GM18870 (cell line): Measurements from ENCODE around the gene CCDC88B.

Experiments
- ATAC-seq: cut with Tn5 transposase; IDR thresholded peaks from one replicate; pipeline ENCODE4 v1.9.1; 2021; ENCODE audit warnings: moderate library complexity; ENCODE audit not compliant: unreplicated experiment

Gene CCDC88B

DNA sequence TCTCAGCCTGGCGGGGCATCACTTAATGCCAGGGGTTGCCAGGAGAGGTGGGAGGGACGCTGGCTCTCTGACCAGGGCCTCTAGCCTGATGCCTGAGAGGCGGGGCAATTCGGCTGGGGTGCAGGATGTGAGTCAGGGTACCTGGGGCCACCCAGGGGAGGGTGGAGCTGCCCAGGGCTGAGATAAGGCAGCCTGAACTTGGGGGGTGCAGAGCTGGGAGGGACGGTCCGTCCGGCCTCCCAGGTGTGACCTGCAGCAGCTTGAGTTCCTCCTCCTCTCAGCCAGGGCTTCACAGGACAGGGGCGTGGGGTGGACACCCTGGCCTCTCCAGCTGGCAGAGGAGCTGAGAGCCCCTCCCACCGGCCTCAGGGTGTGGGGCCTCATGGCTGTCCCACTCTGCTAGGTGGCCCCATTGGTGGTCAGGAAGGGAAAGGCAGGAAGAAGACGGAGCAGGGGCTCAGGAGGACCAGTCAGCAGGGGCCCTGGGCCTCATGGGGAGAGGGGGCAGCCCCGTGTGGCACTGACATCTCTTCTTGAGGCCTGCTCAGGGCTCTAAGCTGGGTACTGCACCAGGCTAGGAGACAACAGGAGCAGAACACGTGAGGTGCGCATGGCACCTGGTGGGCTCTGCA, 18.0 kb downstream of the CCDC88B start:
- no peak for ATAC-seq

- no peak for ATAC-seq
Measured at GRCh38 chr11:64358536-64358906, 18.5 kb downstream of the CCDC88B start.

DNA sequence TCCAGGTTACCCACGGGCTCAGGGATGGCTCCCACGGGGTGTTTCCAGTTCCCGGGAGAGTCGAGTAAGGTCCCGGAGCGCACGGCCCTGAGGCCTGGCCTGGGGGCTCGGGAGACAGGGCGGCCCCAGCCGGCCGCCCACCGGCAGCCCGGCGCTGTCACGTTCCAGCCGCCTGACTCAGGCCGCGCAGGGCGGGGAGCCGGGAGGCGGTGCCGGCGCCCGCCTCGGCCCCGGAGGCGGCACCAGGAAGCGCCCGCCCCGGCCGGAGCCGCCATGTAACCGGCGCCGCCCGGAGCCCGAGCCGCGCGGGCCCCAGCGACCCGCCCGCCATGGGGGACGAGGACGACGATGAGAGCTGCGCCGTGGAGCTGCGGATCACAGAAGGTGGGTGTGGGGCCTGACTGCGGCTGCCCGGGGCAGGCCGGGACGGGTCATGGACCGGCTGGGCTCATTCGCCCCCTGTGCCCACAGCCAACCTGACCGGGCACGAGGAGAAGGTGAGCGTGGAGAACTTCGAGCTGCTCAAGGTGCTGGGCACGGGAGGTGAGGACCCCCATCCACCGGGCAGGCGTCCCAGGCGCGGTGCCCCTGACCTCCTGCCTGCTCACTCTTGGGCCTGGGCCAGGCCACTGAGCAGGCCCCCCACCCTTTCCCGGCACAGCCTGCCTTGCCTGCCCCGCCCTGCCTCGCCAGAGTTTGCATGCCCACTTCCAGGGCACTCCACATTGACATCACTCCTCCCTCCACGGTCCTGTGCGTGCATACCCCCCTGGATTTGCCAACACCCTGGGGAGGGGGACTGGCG, 19.1 kb downstream of the CCDC88B start, which contains the start of gene RPS6KA4:
Gene RPS6KA4, plus strand, starts transcription at position 256 of the 805 bp plus-strand sequence. Its CDS starts 74 bp downstream, at position 330.
- no peak for ATAC-seq

DNA sequence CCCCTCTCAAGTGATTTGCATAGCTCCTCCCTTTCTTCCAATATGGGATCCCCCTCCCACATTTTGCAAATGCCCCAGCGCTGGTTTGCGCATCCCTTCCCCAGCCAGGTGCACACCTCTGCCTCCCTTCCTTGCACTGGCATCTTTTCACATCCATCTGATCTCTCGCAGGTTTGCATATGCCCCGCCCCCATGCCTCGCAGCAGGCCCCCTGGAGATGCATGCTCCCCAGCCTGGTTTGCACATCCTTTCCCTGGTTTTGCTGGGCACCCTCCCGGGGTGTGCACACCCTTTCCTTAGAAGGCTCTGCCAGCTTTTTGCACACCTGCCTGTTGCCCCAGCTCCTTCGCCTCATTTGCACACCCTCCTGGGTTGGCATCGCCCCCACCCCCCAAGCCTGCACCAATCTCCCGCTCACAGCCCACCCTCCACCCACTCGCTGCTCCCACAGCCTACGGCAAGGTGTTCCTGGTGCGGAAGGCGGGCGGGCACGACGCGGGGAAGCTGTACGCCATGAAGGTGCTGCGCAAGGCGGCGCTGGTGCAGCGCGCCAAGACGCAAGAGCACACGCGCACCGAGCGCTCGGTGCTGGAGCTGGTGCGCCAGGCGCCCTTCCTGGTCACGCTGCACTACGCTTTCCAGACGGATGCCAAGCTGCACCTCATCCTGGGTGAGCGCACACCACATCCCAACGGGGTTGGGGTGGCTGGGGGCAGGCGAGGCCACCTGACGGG, 19.9 kb downstream of the CCDC88B start:
- ATAC-seq = no peak

GRCh38 chr11:64360448-64360921, 20.5 kb downstream of the CCDC88B start:
- no peak for ATAC-seq

DNA sequence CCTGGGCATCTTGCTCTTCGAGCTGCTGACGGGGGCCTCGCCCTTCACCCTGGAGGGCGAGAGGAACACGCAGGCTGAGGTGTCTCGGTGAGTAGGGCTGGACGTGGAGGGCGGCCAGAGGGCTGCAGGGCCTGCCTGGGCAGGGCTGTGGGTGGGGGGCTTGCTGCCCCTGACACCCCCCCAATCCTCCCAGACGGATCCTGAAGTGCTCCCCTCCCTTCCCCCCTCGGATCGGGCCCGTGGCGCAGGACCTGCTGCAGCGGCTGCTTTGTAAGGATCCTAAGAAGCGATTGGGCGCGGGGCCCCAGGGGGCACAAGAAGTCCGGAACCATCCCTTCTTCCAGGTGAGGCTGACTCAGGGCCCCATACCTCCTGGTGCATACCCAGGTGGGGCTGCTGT, 21.7 kb downstream of the CCDC88B start:
- no peak for ATAC-seq

DNA sequence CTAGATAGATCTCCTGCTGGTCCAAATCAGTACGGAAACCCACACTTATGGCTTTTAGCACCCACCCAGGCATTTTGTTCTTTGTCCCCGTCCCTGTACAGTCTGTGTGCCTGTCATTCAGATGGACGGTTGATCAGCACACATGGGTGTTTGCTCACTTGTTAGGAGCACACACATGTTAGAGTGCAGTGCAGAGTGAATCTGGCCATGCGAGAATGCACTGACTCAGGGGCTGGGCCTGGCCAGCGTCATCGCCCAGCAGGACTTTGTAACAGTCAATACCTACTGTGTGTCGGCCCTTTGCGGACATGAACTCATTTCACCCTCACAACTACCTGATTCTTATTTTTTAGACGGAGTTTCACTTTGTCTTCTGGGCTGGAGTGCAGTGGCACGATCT, 22.3 kb downstream of the CCDC88B start:
- no peak for ATAC-seq

- no peak for ATAC-seq
Measured at GRCh38 chr11:64364435-64364834, 24.4 kb downstream of the CCDC88B start.

DNA sequence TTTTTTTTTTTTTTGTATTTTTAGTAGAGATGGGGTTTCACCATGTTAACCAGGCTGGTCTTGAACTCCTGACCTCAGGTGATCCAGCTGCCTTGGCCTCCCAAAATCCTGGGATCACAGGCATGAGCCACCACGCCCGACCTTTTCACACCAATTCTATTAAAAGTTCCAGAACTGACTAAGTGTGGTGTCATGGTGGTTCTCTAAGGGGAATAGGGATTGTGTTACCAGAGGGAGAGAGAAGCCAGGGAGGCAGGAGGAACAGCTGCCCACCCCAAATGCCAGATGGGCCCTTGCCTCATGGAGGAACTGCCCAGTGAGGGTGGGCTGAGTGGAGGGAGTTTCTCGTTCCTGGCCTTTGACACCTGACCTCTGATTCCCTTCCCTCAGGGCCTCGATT, 24.9 kb downstream of the CCDC88B start:
- ATAC-seq = no peak

GRCh38 chr11:64366751-64367150, 26.7 kb downstream of the CCDC88B start:
- ATAC-seq = no peak

- ATAC-seq = no peak
Measured at GRCh38 chr11:64367931-64368672, 28.1 kb downstream of the CCDC88B start.

- no peak for ATAC-seq
Measured at GRCh38 chr11:64368673-64369074, 28.7 kb downstream of the CCDC88B start.

- no peak for ATAC-seq
Measured at GRCh38 chr11:64369440-64370421, 29.7 kb downstream of the CCDC88B start.

DNA sequence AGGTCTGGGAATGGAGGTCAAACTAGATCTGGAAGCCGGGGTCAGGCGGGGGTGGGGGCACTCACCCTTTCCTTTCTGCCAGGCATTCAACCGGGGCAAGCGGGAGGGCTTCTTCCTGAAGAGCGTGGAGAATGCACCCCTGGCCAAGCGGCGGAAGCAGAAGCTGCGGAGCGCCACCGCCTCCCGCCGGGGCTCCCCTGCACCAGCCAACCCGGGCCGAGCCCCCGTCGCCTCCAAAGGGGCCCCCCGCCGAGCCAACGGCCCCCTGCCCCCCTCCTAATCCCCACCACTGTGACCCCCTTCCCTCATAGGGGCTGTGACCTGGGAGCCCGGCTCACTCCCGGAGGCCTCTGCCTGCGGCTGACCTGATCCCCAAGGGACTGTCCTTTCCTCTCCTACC, 31.2 kb downstream of the CCDC88B start:
- ATAC-seq = no peak

- ATAC-seq = no peak
Measured at GRCh38 chr11:64372021-64372420, 32.0 kb downstream of the CCDC88B start.

DNA sequence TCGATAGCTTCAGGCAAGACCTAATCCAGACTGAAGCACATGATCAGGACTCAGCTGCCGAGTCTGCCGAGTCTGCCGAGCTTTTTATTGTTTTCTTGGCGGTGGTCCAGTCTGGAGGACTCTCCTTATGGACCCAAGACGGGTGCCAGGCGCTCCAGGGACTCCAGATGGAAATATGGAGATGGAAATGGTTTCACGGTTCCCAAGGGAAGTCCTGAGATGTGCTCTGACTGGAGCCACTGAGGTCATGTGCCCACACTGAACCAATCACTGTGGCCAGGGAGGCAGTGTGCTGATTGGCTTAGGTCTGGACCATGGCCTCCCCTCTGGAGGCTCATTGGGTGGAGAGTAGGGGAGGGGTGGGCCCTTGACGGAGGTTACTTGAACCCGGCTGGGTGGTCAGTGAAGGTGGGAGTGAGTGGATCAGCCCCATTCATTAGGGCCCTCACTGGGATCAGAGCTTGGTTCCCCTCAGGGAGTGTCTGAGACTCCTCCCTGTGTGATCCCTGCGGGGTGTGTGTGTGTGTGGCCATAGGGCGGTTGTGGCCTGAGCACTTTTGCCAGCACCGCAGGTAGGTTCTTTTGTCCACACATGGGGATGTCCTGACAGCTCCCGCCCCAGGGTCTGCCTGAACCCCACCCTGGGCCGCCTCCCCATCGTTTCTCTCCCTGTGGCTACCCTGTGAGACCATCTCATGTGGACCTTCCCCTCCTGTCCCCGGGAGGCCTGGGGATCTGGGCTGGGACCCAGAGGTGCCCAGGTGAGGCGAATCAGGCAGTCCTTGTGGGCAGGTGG, 33.0 kb downstream of the CCDC88B start:
- ATAC-seq = no peak

DNA sequence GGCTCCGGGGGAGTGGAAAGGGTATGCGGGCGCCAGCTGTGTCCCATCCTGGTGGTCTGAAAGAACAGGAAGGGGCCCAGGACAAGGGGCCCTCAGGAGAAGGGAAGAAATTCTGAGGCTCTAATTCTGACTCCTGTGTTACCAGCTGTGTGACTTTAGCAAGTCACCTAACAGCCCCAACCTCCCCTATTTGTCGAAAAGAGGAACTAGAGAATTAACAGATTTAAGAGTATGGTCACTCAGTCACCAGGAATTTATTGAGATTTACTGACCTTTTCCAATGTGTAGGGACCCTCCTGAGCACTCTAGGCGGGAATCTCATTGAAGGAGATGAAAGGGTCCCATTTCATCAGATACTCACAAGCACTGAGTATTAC, 33.6 kb downstream of the CCDC88B start:
- no peak for ATAC-seq

GRCh38 chr11:64376071-64376470, 36.1 kb downstream of the CCDC88B start:
- ATAC-seq = no peak

DNA sequence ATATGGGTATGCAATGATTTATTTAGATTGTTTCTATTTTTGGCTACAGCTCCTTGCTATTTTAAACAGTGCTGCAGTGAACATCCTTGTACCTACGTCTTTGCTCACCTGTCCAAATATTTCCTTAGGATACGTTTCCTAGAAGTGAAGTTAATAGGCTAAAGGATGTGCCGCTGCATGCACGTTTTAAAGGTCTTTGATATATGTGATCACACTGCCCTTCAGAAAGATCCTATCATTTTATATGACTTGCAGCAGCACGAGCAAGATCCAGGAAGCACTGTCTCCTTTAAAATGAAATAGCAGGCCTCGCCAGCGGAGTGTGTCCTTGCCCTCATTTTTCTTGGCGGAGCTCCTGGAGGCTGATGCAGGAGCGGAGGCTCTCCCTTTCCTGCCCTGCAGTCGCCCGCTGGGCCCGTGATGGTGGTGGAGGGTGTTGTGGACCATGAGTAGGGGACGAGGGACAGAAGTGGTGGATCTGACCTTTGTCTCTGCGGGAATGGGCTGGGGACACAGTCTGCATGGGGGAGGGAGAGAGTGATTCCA, 38.4 kb downstream of the CCDC88B start:
- ATAC-seq = no peak
